Activated CD4-positive, alpha-beta T cell treated with anti-CD3 and anti-CD28 coated beads, Interleukin-2, amount 50 U/mL, for 48 hours (primary cell): ENCODE measurements around the gene GLI3.
"Not testable (repeated sequence)": the region's sequence is repeated elsewhere in the genome, so short reads cannot be mapped to it uniquely, and the experiment has no call there.

Source experiments
- DNase-seq, 2 experiments: peaks; one replicate each; pipeline ENCODE4 v3.0.0-alpha.2; 2020

The GLI3 gene

DNA sequence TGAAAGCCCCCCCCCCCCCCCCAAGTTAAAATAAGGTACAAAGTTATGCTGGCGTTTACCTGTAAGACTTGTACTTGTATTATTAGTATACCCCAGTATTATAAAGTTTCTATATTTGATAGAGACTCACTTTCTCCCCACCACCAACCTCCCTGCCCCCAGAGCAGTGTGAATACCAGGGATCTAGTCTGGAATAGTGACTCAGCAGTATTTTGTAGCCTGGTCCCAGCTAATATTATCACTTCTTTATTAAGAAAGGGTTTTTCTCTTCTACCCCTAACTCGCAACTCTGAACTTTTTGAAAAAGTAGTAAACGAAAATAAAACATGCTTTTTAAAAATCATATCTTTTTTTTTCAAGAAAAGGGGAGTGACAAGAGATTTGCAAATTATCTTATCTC, 26.7 kb downstream of the GLI3 start:
- DNase-seq, result no peak

DNA sequence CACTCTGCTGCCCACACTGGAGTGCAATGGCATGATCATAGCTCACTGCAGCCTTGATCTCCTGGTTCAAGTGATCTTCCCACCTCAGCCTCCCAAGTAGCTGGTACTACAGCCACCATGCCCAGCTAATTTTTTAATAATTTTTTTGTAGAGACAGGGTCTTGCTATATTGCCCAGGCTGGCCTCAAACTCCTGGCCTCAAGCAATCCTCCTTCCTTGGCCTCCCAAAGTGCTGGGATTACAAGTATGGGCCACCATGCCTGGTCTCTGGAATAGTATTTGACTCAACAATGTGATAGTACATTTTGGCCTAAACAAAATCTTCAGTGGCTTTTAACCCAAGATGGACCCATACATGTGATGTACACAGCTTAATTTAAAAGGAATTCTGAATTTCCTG, 27.9 kb downstream of the GLI3 start:
- DNase-seq, result not testable (repeated sequence)

DNA sequence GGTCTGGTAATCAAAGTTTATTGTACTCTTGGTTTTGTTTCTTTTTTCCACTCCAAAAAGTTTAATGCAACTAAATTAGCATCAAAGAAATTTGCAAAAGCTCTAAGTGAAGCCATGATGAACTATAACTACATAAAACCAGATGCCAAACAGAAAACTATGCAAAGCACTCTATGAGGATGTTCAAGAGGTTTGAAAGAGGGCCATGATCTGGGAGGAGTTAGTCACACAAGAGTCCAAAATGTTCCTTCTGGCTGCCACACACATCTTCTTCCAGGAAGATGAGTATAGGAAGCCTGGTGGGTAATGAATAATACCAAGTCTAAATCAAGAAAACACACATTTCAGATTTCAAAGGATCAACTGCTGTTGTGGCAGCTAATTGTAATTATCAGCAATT, 28.4 kb downstream of the GLI3 start:
- no peak for DNase-seq

DNA sequence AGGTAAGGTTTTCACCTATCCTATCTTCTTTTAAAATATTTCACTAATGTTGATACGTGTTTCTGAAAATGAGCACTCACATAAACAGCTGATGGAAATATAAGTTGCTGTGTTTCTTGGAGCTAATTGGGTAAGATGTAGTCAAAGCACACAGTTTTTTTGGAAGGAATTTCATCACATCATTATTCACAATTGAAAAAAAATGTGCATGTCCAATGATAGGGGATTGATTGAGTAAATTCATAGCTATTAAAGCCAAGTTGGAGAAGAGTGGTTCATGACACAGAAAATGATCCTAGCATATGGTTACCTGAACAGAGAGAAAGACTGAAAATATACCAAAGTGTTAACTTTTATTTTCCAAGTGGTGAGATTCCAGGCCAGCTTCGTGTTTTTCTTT, 29.6 kb downstream of the GLI3 start:
- no peak for DNase-seq

DNA sequence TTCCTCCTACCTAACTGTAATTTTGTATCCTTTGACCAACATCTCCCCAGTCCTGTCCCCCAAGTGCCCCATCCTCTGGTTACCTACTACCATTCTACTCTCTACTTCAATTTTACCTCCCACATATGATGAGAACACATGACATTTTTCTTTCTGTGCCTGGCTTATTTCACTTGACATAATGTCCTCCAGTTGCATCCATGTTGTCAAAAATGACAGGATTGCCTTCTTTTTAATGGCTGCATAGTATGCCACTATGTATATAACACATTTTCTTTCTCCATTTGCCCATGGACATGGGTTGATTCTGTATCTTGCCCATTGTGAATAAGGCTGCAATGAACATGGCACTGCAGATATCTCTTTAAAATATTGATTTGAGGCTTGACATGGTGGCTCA, 33.7 kb downstream of the GLI3 start:
- no peak for DNase-seq

DNA sequence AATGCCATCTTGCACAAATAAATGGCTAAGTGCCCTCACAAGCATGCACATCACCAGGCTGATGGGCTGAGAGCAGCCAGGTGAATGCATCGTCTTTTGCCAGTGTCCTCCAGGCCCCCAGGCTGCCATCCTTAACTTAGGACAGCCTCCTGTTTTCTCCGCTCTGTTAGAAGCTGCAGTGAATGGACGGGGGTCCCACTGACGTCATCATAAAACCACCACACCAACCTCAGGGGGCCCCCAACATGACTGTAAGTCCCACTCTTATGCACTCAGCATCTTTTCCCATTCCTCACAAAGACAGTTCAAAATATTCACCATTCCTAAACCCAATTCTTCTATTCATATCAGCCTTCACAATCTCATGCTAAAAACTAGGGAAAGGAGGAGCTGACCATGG, 34.4 kb downstream of the GLI3 start:
- no peak for DNase-seq

DNA sequence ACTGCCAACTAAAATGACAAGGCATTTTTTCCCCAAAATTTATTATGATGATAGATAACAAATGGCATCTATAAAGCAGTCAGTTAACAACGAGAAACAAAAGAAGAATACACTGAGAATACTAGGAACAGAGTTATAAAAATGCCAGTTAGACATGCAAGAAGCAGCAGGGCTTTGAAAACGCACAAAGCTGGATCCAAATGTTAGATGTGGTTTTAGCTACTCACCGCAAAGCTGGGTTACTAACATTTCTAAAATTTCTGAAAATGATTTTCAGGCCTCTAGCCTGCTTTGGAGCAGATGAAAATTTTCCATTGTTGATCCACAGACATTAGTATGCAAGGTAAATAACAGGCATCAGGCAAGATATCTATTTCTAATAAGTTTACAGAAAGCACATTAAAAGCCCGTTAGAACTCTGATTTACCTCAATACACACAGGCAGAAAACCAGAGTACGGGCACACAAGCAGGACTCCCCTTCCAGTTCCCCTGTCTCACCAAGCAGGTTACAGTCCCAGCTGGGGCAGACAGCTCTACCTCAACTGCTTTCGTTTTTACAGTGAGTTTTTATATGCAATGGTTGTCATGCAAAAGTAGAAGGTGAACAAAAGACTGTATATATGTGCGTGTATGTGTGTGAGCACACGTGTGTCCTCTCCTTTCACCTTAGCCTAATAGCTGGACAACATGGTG, 37.9 kb downstream of the GLI3 start:
- DNase-seq, result no peak

DNA sequence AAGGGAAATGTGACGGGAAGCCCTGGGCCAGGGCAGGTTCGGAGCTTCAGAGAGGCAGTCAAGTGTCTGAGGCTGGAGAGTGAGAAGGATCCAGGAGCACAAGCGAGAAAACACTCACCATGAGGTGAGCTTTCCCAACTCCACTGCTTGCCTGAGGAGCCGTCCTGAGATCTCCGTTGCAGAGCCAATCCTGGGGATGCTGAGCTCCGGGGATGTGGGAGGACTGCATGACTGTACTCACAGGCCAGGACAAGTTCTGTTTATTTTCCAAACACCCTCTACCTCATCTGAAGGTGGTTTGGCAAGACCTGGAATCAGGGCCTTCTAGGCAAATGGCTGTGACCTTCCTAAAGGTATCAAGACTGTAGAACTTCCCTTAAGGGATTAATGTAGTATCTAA, 38.7 kb downstream of the GLI3 start:
- no peak for DNase-seq

DNA sequence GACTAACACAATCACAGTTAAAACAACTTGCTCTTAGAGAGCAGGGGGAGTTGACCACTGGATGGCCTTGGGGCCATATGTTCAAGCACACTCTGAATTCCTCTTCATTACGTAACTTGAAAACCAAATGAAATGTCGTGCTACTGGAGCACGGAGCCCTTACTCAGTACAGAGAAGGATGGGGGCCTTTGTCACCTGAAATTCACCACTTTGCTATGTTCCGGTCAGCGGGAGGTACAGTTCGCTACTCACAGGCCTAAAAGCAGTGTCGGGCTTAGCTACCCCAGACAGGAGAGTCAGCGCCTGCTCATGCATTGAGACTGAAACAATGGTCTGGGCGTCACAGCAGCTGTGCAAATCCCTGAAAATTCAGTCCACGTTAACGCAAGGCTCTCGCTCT, 39.6 kb downstream of the GLI3 start:
- DNase-seq, result no peak

DNA sequence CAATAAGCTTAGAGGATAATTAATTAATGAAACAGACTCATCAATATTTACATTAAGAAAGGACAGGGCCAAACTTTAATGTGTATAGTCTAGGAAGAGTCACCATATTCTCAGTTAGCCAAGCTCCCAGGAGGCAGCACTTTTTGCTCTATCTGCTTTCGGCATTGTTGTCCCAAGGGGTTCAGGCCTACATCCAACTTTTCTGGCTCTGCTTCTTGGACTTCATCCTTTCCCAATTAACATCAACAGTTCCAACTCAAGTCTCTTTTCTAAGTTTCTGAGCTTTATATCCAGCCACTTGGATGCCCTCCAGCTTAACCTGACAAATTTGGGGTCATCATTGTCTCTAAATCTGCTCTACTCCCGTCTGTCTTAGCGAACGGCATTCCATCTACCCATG, 42.8 kb downstream of the GLI3 start:
- DNase-seq, result no peak

DNA sequence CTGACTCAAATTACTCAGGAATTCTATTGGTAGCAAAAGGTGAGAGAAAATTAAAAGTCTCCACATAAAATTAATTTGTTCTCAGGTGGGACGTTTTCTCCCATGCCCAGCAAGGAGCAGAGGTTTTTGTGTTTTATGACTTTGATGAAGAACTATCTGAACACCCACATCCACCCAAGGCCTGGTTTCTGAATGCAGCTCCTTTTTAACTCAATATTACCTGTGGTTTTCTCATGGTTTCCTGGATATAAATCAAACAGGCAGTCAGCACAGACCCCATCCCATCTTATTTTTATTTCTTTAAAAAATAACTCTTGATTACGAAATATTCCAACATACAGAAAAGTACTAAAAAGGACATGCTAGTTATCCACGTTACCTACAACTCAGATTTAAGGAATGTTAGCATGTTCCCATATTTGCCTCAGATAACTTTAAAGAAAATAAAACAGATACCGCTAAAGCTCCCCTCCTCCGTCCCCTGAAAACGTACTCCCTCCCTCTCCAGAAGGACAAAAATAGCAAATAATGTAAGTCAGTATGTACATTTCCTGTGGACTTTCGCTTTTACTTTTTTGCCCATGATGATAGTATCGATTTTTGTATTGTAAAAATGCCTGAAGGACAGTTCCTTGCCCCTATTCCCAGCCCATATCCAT, 43.4 kb downstream of the GLI3 start:
- DNase-seq, result no peak

DNA sequence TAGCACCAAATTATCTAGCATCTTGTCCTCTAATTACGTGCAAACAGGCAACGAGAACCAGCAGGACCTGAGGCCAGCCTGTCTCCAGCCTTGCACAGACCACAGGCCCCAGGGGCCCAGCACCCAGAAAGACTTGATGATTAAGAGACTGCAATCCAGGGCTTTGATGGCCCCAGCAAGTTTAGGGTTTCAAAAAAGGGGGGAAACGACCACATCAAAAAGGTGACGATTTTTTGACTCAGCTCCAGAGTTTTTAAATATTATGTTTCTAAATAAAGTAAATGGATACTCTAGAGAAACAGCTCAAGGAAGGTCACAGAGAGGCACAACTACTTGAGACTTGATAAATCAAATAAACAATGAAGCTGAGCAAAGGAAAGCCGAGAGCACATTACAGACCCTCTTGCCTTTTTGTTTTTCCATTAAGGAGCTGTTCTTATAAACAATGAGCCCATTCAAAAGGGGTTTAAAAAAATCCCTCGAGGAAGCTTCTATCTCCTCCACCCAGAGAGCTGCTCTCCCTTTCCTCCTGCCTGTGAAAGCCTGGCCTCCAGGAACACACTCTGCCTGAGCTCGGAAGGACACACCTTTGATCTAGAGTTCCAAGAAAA, 44.1 kb downstream of the GLI3 start:
- no peak for DNase-seq

DNA sequence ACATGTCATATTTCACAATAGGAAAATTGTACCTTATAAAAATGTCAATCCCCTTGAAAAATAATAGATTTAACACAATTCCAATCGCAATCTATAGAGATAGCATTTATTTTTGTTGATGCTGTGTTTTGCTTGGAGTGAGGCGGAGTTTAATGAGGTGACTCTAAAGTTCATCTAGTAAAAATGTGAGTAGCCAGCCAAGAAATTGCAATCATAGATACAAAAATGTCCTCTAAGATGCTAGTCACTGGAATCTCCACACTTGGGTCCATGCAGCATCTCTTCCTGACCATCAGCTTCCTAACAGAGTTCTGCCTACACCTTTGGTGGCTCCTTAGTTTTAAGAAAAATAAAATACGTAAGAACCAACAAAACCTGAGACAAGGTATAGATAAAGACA, 44.9 kb downstream of the GLI3 start:
- no peak for DNase-seq

DNA sequence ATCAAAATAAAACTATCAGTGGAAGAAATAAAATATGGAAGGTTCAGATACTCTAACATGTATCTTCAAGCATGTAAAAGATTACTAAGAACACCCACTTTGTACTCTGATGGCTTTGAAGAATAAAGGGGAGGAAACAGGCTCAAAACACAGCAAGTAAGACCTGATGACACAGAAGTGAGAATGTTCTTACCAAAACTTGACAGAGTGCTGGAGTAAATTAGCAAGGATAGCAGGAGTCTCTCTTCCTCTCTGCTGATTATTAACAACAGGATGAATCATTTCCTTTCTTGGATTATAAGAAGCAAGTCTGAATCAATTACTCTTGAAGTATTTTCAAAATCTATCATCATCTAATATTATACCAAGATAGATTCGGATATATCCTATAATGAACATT, 47.5 kb downstream of the GLI3 start:
- no peak for DNase-seq

DNA sequence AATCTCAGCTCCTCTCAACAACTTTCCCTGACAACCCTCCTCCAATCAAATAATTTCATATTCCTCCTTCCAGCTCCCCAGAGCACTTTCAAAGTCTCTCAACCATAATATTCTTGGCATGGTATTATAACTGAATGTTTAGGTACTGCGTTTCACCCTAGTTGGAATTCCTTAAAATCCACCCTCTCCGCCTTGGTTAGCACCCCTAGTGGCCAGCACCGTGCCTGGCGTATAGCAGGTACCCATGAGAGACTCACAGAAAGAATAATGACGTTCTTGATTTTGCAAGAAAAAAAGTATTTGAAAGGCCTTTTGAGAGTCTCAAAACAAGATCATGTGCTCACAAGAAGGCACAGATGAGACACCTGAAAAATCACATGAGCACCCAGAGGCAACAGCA, 50.9 kb downstream of the GLI3 start:
- DNase-seq, result no peak

DNA sequence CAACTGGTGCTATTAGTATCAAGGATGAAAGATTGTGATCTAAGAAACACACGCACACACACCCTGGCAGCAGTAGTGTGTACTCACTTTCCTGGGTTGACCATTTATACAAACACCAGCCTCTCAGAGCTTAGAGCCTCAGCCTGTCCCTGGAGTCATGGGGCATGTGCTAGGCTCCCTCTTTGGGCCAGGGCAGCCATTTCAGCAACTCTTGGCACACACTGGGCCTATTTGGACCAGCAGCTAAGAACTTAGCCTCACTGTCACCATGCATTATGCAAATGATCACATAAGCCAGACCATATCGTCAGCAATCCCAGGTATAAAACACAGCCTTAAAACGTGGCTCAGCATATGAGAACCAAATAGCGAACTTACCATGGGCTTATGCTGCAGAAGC, 51.3 kb downstream of the GLI3 start:
- DNase-seq, result no peak

DNA sequence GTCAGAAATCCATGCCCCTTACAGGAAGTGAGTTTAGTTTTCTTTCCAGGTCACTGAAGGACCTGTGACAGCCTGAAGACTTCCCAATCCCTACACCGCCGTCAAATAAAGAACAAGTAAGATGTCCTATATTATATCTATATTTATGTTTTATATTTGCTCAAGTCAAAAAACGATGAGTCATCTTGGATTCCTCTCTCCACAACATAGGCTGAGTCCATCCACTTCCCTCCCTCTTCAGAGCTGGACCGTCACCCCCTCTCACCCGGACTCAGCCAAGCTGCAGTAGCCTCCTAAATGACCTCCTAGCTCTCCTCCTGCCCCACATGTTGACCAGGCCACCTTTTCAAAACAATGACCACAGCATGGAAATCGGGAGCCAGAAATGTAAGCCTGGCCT, 53.5 kb downstream of the GLI3 start:
- no peak for DNase-seq

DNA sequence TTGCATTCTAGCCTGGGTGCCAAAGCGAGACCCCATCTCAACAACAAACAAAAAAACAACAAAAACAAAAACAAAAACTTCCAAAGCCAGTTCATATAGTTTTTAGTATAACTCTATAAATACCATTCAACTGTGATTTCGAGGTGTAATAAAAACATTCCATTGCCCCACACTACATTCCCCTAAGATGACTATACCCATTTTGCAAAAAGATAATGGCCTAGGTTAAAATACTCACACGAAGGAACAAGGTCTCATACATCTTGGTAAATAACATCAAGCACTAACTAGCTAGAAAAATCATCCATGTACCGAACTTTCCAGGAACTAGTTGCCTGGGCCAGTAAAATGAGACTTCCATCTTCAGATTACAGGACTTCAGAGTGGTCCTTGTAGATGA, 55.4 kb downstream of the GLI3 start:
- DNase-seq, result no peak

DNA sequence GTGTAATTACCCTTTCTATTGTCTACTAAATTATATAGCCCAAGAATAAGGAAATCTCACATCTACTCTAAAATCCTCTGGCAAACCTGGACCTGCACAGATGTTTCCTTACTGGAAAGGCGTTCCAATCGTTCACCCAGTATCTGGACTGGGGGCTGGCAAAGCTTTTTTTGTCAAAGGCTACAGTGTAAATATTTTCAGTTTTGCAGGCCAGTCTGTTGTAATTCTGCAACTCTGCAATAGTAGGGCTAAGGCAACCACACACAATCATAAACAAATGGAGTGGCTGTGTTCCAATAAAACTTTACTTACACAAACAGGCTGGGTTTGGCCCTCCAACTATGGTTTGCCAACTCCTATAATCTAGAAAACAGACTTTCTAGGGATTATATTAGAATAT, 56.2 kb downstream of the GLI3 start:
- no peak for DNase-seq

DNA sequence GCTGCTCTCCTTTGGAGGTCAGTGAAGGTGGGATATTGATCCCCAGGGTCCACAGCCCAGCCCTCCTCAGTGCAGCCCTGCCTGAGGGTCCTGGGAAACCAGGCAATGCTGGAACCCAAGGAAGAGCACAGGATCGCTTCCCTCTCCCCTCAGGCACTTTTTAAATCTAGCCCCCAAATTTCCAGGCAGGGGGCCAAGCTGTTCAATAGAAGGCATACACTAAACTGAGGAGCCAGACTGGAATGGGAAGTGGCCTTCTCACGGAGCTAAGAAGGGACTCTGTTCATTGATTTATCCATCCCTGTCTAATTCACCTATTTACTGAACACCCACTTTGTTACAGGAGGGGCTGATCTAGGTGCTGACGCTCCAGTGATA, 60.3 kb downstream of the GLI3 start:
- no peak for DNase-seq

DNA sequence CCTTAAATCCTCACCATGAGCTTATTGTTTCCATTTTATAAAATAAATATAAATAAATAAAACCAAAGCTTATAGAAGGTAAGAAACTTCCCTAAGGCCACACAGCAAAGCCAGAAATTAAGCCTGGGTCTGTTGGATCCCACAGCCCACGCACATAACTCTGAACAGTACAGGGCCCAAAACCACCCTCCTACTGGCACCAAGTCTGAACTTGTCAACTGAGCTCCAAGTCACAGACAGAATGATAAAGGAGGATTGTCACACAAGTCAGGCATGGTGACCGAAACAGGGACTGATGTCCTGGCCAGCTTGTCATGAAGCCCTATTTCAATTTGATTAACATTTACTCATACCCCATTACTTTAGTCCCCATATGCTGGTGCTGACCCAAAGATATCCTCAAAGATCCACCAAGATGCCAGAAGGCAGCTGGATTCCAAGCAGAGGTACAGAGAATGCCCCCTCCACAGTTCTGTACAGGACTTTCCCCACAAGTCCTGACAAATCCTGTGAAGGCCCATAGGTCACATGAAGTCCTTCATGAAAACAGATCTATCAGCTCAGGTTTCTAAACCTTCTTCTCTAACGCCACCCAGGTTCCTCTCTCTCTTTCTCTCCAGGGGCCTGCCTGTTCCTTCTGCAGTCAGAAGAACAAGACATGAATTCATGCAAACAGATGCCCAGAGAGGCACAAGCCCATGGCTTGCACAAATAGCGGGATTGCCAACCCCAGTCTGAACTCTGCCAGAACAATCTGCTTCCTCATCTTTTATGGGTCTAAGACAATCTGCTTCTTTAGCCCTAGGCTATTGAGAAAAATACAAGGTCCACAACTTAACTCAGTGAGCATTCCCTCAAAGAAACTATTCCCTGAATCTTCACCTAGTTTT, 60.9 kb downstream of the GLI3 start:
- DNase-seq, result no peak

DNA sequence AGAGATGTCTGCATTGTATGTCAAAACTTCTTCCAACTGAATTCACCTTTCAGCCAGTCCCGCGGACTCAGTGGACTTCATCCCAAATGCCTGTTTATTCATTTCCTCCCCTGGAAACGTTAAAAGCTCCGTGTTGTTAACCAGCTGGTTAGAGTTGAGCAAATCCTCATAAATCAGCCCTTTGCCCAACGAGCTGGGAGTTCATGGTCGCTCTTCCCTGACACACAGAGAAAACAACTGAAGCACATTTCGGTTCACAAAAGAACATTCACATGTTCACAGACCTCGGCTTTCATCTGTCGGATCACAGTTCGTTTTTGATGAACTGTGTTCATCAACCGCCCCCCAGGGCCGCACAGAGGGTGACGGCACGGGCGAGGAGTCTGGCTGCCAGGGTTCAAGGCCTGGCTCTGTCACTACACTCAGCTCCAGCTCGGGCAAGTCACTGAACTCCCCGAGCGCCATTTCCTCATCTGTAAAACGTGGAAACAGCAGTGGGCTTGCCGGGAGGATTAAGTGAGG, 62.6 kb downstream of the GLI3 start:
- no peak for DNase-seq

DNA sequence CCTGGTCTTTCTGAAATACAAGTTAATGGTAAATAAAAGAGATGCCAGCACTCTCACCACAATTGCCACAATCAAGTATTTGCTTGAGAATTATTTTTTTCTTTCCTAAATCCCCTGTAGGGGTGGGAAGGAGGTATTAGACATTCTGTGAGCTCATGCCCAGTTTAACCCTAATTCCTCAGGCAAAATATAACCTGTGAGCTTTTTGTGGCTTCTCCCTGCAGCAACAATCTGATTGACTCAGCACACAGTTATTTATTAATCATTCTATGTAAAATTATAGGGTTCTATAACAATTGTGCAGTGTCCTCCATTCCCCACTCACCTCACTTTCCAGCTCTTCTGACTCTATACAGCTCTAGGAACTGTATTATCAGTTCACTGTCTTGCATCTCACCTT, 66.3 kb downstream of the GLI3 start:
- DNase-seq, result no peak

DNA sequence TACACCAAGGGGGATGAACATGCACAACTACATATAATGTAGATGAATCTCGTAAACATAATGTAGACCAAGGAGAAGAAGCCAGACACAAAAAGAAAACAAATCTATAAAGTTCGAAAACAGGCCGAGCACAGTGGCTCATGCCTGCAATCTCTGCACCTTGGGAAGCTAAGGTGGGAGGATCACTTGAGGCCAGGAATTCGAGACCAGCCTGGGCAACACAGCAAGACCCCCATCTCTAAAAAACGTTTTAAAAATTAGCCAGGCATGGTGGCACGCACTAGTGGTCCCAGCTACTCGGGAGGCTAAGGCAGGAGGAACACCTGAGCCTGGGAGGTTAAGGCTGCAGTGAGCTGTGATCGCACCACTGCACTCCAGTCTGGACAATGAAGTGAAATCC, 68.5 kb downstream of the GLI3 start:
- no peak for DNase-seq
